ENCODE data around the gene CA10.

CA10 gene

GRCh38 chr17:51618476-51618875 lies 540.0 kb downstream of the CA10 start:
- no peaks in the 10 kb centered on the region for H3K9me3 ChIP-seq (ENCODE audit: control insufficient read depth in 2 of 2, low read length in 2 of 2)
- H3K4me3 ChIP-seq (ENCODE audit: low read length in 2 of 2): no peak overlapping the region
- no peak overlapping the region for H3K9ac ChIP-seq (ENCODE audit: low read depth in 1 of 2, low read length in 2 of 2)
- no peaks in the 10 kb centered on the region for H3K27me3 ChIP-seq (ENCODE audit: control insufficient read depth in 2 of 2, insufficient read depth in 2 of 2, low read length in 2 of 2)
- H3K27ac ChIP-seq (ENCODE audit: low read depth in 2 of 2, low read length in 2 of 2): no peak overlapping the region
- no peaks in the 10 kb centered on the region for H3K4me1 ChIP-seq (ENCODE audit: control insufficient read depth in 2 of 2, insufficient read depth in 2 of 2, low read length in 2 of 2)
- H3K36me3 ChIP-seq (ENCODE audit: control insufficient read depth in 2 of 2, insufficient read depth in 2 of 2, low read length in 2 of 2): no peaks in the 10 kb centered on the region

GRCh38 chr17:51617986-51618385 lies 540.5 kb downstream of the CA10 start:
- Histone ChIP-seq H3K4me1 (ENCODE audit: control insufficient read depth in 2 of 2, insufficient read depth in 2 of 2, low read length in 2 of 2) (no peaks in the 10 kb centered on the region), H3K9me3 (ENCODE audit: control insufficient read depth in 2 of 2, low read length in 2 of 2) (no peaks in the 10 kb centered on the region), H3K9ac (ENCODE audit: low read depth in 1 of 2, low read length in 2 of 2) (no peak overlapping the region), H3K27ac (ENCODE audit: low read depth in 2 of 2, low read length in 2 of 2) (no peak overlapping the region), H3K27me3 (ENCODE audit: control insufficient read depth in 2 of 2, insufficient read depth in 2 of 2, low read length in 2 of 2) (no peaks in the 10 kb centered on the region), H3K4me3 (ENCODE audit: low read length in 2 of 2) (no peak overlapping the region), H3K36me3 (ENCODE audit: control insufficient read depth in 2 of 2, insufficient read depth in 2 of 2, low read length in 2 of 2) (no peaks in the 10 kb centered on the region)

DNA sequence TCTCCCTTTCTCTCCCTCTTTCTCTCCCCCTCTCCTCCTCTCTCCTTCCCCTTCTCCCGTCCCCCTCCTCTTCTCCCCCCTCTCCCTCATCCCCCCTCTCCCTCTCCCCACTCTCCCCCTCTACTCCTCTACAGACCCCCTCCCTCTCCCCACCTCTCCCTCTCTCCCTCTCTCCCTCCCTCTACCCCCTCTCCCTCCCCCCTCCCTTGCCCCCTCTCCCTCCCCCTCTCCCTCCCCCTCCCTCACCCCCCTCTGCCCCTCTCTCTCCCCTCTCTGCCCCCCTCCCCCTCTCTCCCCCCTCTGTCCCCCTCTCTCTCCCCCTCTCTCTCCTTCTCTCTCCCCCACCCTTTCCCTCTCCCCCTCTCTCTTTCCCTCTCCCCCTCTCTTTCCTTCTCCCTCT lies 545.3 kb downstream of the CA10 start:
- Histone ChIP-seq H3K4me1 (ENCODE audit: control insufficient read depth in 2 of 2, insufficient read depth in 2 of 2, low read length in 2 of 2) (no peaks in the 10 kb centered on the region), H3K4me3 (ENCODE audit: low read length in 2 of 2) (no peak overlapping the region), H3K9me3 (ENCODE audit: control insufficient read depth in 2 of 2, low read length in 2 of 2) (no peaks in the 10 kb centered on the region), H3K27ac (ENCODE audit: low read depth in 2 of 2, low read length in 2 of 2) (no peak overlapping the region), H3K9ac (ENCODE audit: low read depth in 1 of 2, low read length in 2 of 2) (no peak overlapping the region), H3K27me3 (ENCODE audit: control insufficient read depth in 2 of 2, insufficient read depth in 2 of 2, low read length in 2 of 2) (no peaks in the 10 kb centered on the region), H3K36me3 (ENCODE audit: control insufficient read depth in 2 of 2, insufficient read depth in 2 of 2, low read length in 2 of 2) (no peaks in the 10 kb centered on the region)

DNA sequence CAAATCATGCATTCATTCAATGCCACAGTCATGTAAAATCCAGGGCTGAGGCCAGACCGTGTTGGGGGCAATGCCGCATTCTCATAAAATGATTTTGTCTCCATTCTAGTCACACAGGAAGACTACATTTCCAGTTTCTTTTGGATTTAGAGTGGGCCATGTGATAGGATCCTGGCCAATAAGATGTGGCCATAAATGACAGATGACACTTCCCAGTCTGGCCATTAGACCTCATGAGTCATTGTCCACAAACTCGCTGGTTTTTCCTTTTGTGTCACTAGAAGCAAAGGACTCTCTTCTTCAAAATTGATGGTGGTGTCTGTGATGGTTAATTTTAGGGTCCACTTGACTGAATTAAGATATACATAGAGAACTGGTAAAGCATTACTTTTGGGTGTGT lies 545.8 kb downstream of the CA10 start:
- H3K9me3 ChIP-seq (ENCODE audit: control insufficient read depth in 2 of 2, low read length in 2 of 2): no peaks in the 10 kb centered on the region
- H3K36me3 ChIP-seq (ENCODE audit: control insufficient read depth in 2 of 2, insufficient read depth in 2 of 2, low read length in 2 of 2): no peaks in the 10 kb centered on the region
- no peak overlapping the region for H3K27ac ChIP-seq (ENCODE audit: low read depth in 2 of 2, low read length in 2 of 2)
- no peak overlapping the region for H3K4me3 ChIP-seq (ENCODE audit: low read length in 2 of 2)
- no peaks in the 10 kb centered on the region for H3K27me3 ChIP-seq (ENCODE audit: control insufficient read depth in 2 of 2, insufficient read depth in 2 of 2, low read length in 2 of 2)
- no peak overlapping the region for H3K9ac ChIP-seq (ENCODE audit: low read depth in 1 of 2, low read length in 2 of 2)
- no peaks in the 10 kb centered on the region for H3K4me1 ChIP-seq (ENCODE audit: control insufficient read depth in 2 of 2, insufficient read depth in 2 of 2, low read length in 2 of 2)

- H3K4me3 ChIP-seq (ENCODE audit: low read length in 2 of 2): no peak overlapping the region
- H3K4me1 ChIP-seq (ENCODE audit: control insufficient read depth in 2 of 2, insufficient read depth in 2 of 2, low read length in 2 of 2): no peaks in the 10 kb centered on the region
- no peak overlapping the region for H3K27ac ChIP-seq (ENCODE audit: low read depth in 2 of 2, low read length in 2 of 2)
- H3K9me3 ChIP-seq (ENCODE audit: control insufficient read depth in 2 of 2, low read length in 2 of 2): no peaks in the 10 kb centered on the region
- H3K27me3 ChIP-seq (ENCODE audit: control insufficient read depth in 2 of 2, insufficient read depth in 2 of 2, low read length in 2 of 2): no peaks in the 10 kb centered on the region
- H3K9ac ChIP-seq (ENCODE audit: low read depth in 1 of 2, low read length in 2 of 2): no peak overlapping the region
- H3K36me3 ChIP-seq (ENCODE audit: control insufficient read depth in 2 of 2, insufficient read depth in 2 of 2, low read length in 2 of 2): no peaks in the 10 kb centered on the region
Measured at GRCh38 chr17:51611585-51611984, 546.9 kb downstream of the CA10 start.

- Histone ChIP-seq H3K27me3 (ENCODE audit: control insufficient read depth in 2 of 2, insufficient read depth in 2 of 2, low read length in 2 of 2) (no peaks in the 10 kb centered on the region), H3K36me3 (ENCODE audit: control insufficient read depth in 2 of 2, insufficient read depth in 2 of 2, low read length in 2 of 2) (no peaks in the 10 kb centered on the region), H3K9ac (ENCODE audit: low read depth in 1 of 2, low read length in 2 of 2) (no peak overlapping the region), H3K9me3 (ENCODE audit: control insufficient read depth in 2 of 2, low read length in 2 of 2) (no peaks in the 10 kb centered on the region), H3K4me3 (ENCODE audit: low read length in 2 of 2) (no peak overlapping the region), H3K4me1 (ENCODE audit: control insufficient read depth in 2 of 2, insufficient read depth in 2 of 2, low read length in 2 of 2) (no peaks in the 10 kb centered on the region), H3K27ac (ENCODE audit: low read depth in 2 of 2, low read length in 2 of 2) (no peak overlapping the region)
Measured at GRCh38 chr17:51610834-51611233, 547.7 kb downstream of the CA10 start.

DNA sequence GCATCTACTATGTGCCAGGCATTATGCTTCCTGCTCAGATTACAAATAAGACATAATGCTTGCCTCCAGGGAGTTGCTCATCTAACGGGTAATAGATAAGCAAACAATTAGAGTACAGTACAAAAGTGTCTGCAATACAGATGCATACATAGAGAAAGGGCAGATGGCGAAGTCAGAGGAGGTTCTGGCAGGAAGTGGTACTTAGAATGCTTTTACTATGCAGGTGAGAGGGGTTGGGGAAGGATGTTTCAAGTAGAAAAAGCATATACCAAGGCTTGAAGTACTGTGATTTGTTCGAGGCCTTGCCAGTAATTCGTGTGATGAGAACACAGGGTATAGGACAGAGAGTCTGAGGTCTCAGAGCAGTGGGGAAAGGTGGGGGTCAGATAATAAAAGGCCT lies 548.4 kb downstream of the CA10 start:
- no peaks in the 10 kb centered on the region for H3K36me3 ChIP-seq (ENCODE audit: control insufficient read depth in 2 of 2, insufficient read depth in 2 of 2, low read length in 2 of 2)
- H3K9ac ChIP-seq (ENCODE audit: low read depth in 1 of 2, low read length in 2 of 2): no peak overlapping the region
- no peaks in the 10 kb centered on the region for H3K27me3 ChIP-seq (ENCODE audit: control insufficient read depth in 2 of 2, insufficient read depth in 2 of 2, low read length in 2 of 2)
- no peak overlapping the region for H3K27ac ChIP-seq (ENCODE audit: low read depth in 2 of 2, low read length in 2 of 2)
- H3K4me3 ChIP-seq (ENCODE audit: low read length in 2 of 2): no peak overlapping the region
- H3K9me3 ChIP-seq (ENCODE audit: control insufficient read depth in 2 of 2, low read length in 2 of 2): no peaks in the 10 kb centered on the region
- H3K4me1 ChIP-seq (ENCODE audit: control insufficient read depth in 2 of 2, insufficient read depth in 2 of 2, low read length in 2 of 2): no peaks in the 10 kb centered on the region

DNA sequence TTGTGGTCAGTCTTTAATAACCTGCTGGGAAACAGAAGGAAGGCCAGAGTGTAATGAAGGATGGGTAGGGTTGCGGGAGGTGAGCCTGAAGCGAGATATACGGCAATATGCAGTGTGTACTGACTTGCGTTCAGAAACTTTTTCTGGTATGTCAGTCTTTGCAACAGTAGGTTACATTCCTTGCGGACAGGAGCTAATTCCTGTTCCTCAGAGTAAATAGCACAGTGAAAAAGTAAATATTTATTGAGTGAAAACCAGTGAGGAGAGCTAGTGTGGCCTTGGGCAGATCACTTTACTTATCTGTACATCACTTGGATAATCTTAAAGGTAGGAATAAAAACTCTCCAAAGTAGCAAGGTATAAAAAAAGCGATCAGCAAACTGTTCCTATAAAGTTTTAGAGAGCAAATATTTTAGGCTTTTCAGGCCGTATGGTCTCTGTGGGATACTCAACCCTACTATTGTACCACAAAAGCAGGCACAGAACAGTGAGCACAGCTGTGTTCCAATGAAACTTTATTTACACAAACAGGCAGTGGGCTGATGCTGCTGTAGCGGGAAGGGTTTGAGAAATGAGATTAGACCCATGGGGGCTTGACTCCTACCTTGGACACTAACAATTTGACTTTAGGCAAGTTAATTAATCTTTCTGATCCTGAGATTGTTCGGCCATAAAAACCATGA lies 550.1 kb downstream of the CA10 start:
- Histone ChIP-seq H3K4me1 (ENCODE audit: control insufficient read depth in 2 of 2, insufficient read depth in 2 of 2, low read length in 2 of 2) (no peaks in the 10 kb centered on the region), H3K4me3 (ENCODE audit: low read length in 2 of 2) (no peak overlapping the region), H3K36me3 (ENCODE audit: control insufficient read depth in 2 of 2, insufficient read depth in 2 of 2, low read length in 2 of 2) (no peaks in the 10 kb centered on the region), H3K9ac (ENCODE audit: low read depth in 1 of 2, low read length in 2 of 2) (no peak overlapping the region), H3K9me3 (ENCODE audit: control insufficient read depth in 2 of 2, low read length in 2 of 2) (no peaks in the 10 kb centered on the region), H3K27ac (ENCODE audit: low read depth in 2 of 2, low read length in 2 of 2) (no peak overlapping the region), H3K27me3 (ENCODE audit: control insufficient read depth in 2 of 2, insufficient read depth in 2 of 2, low read length in 2 of 2) (no peaks in the 10 kb centered on the region)

GRCh38 chr17:51607512-51607911 lies 551.0 kb downstream of the CA10 start:
- Histone ChIP-seq H3K36me3 (ENCODE audit: control insufficient read depth in 2 of 2, insufficient read depth in 2 of 2, low read length in 2 of 2) (no peaks in the 10 kb centered on the region), H3K4me1 (ENCODE audit: control insufficient read depth in 2 of 2, insufficient read depth in 2 of 2, low read length in 2 of 2) (no peaks in the 10 kb centered on the region), H3K4me3 (ENCODE audit: low read length in 2 of 2) (no peak overlapping the region)

GRCh38 chr17:51604299-51605020 lies 554.1 kb downstream of the CA10 start:
- H3K4me3 ChIP-seq (ENCODE audit: low read length in 2 of 2): no peak overlapping the region
- H3K9ac ChIP-seq (ENCODE audit: low read depth in 1 of 2, low read length in 2 of 2): no peak overlapping the region
- no peak overlapping the region for H3K27ac ChIP-seq (ENCODE audit: low read depth in 2 of 2, low read length in 2 of 2)
- no peaks in the 10 kb centered on the region for H3K36me3 ChIP-seq (ENCODE audit: control insufficient read depth in 2 of 2, insufficient read depth in 2 of 2, low read length in 2 of 2)
- no peaks in the 10 kb centered on the region for H3K4me1 ChIP-seq (ENCODE audit: control insufficient read depth in 2 of 2, insufficient read depth in 2 of 2, low read length in 2 of 2)
- no peaks in the 10 kb centered on the region for H3K9me3 ChIP-seq (ENCODE audit: control insufficient read depth in 2 of 2, low read length in 2 of 2)
- no peaks in the 10 kb centered on the region for H3K27me3 ChIP-seq (ENCODE audit: control insufficient read depth in 2 of 2, insufficient read depth in 2 of 2, low read length in 2 of 2)

More at GRCh38 chr17:51607512-51607911, 551.0 kb downstream of the CA10 start:
- no peak overlapping the region for H3K9ac ChIP-seq (ENCODE audit: low read depth in 1 of 2, low read length in 2 of 2)
- no peaks in the 10 kb centered on the region for H3K27me3 ChIP-seq (ENCODE audit: control insufficient read depth in 2 of 2, insufficient read depth in 2 of 2, low read length in 2 of 2)
- H3K9me3 ChIP-seq (ENCODE audit: control insufficient read depth in 2 of 2, low read length in 2 of 2): no peaks in the 10 kb centered on the region
- no peak overlapping the region for H3K27ac ChIP-seq (ENCODE audit: low read depth in 2 of 2, low read length in 2 of 2)

Data from mucosa of rectum (tissue), 2 donors.